ENCODE measurements around the gene SLC25A48.
A peak's percentile ranks its signal among the peaks of the same experiment; 100 is the strongest.

The SLC25A48 gene

GRCh38 chr5:135834639-135835529, at the start of gene SLC25A48:
TSS of gene SLC25A48 (plus strand) at chr5:135834663. CDS start at chr5:135834848, 185 bp downstream.
- DNase-seq: peak; percentile 54

- DNase-seq: no peak
Measured at GRCh38 chr5:135800656-135801055, 33.8 kb upstream of the SLC25A48 start.

GRCh38 chr5:135810188-135810943, 24.1 kb upstream of the SLC25A48 start:
- DNase-seq: no peak

GRCh38 chr5:135811007-135811406, 23.5 kb upstream of the SLC25A48 start:
- no peak for DNase-seq

GRCh38 chr5:135813758-135814157, 20.7 kb upstream of the SLC25A48 start:
- DNase-seq: no peak

- DNase-seq: no peak
Measured at GRCh38 chr5:135814316-135814715, 20.1 kb upstream of the SLC25A48 start.

GRCh38 chr5:135814812-135815211, 19.7 kb upstream of the SLC25A48 start:
- no peak for DNase-seq

- DNase-seq: peak; percentile 24
Measured at GRCh38 chr5:135821061-135821801, 13.2 kb upstream of the SLC25A48 start.

- peak; percentile 19 for DNase-seq
Measured at GRCh38 chr5:135821802-135822201, 12.7 kb upstream of the SLC25A48 start.

- DNase-seq: no peak
Measured at GRCh38 chr5:135822286-135822685, 12.2 kb upstream of the SLC25A48 start.

- DNase-seq: no peak
Measured at GRCh38 chr5:135822959-135823358, 11.5 kb upstream of the SLC25A48 start.

GRCh38 chr5:135823881-135824280, 10.6 kb upstream of the SLC25A48 start:
- DNase-seq: no peak

GRCh38 chr5:135824541-135825041, 9.9 kb upstream of the SLC25A48 start:
- no peak for DNase-seq

- DNase-seq: peak; percentile 13
Measured at GRCh38 chr5:135825373-135826220, 8.9 kb upstream of the SLC25A48 start.

GRCh38 chr5:135826221-135826525, 8.3 kb upstream of the SLC25A48 start:
- no peak for DNase-seq

GRCh38 chr5:135826994-135827671, 7.3 kb upstream of the SLC25A48 start:
- DNase-seq: no peak

- peak; percentile 11 for DNase-seq
Measured at GRCh38 chr5:135827965-135828781, 6.3 kb upstream of the SLC25A48 start.

- DNase-seq: no peak
Measured at GRCh38 chr5:135828782-135829127, 5.7 kb upstream of the SLC25A48 start.

GRCh38 chr5:135829179-135829578, 5.3 kb upstream of the SLC25A48 start:
- DNase-seq: peak; percentile 9

- peak; percentile 72 for DNase-seq
Measured at GRCh38 chr5:135829681-135830383, 4.6 kb upstream of the SLC25A48 start.

Measured in femur (tissue), 1 donor.